Measurements from ENCODE around the gene RIGI. TPM values are rescaled to one million over a fixed set of nuclear protein-coding genes. Genes with fewer than 3 reads are reported as not detected.
"Not testable (repeated sequence)": the region's sequence is repeated elsewhere in the genome, so short reads cannot be mapped to it uniquely, and the experiment has no call there.

Gene RIGI
- total and polyA plus RNA-seq, 9 donors = 4.3 to 7.1 (median 5.2) TPM

DNA sequence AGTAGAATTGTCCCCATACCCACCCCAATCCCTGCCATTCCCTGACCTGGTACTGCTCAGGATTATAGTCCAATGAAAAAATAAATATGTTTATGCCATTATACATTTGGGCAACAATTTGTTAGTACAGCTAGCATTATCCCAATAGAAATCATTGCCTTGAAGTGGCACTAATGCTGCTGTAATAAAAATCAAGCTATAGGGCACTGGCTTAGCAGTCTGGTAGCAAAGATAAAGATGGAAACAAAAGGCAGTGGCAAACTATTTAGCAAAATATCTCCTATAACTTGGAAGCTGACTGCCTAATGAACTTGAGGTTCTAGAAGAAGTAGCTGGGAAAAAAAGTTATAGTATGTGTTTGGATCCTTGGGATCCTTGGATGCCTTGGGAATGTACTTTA lies 28.6 kb upstream of the RIGI start:
- no peak for DNase-seq
- peaks cover 7% of the 10 kb centered on the region for H3K36me3 ChIP-seq (ENCODE audit: control insufficient read depth, insufficient read depth, low read length)

DNA sequence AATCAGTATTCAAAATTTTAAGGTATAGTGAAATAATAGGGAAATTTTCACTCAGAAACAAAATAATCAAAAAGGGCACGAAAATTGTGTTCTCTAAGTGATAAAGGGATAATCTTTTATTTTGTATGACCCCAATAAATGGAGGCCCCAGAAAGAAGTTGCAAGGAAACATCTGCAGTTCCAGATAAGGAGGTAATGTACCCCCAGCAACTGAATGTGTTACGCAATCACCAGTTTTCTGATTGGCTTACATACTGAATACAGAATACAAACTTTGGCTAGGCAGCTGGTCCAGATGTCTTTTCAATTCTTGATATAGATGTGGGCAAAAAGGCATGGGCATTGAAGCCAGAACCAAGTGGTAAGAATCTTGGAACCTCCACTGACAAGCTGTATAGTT lies 28.1 kb upstream of the RIGI start:
- no CpG with 5 or more reads among the region's 2 CpGs for WGBS (ENCODE audit: insufficient coverage)
- H3K36me3 ChIP-seq (ENCODE audit: control insufficient read depth, insufficient read depth, low read length) = peaks cover 7% of the 10 kb centered on the region
- DNase-seq = no peak
- H3K4me1 ChIP-seq (ENCODE audit: control insufficient read depth, insufficient read depth, low read length) = peaks cover 6% of the 10 kb centered on the region
- H3K4me3 ChIP-seq (ENCODE audit: low read length) = no peak overlapping the region
- H3K27ac ChIP-seq (ENCODE audit: low read length) = no peak overlapping the region
- no peaks in the 10 kb centered on the region for H3K9me3 ChIP-seq (replicated peaks; ENCODE audit: control insufficient read depth, low read depth, low read length)
- no peaks in the 10 kb centered on the region for H3K27me3 ChIP-seq (ENCODE audit: control insufficient read depth, insufficient read depth, low read length)

More for the DNA sequence above, 28.6 kb upstream of the RIGI start:
- peaks cover 6% of the 10 kb centered on the region for H3K4me1 ChIP-seq (ENCODE audit: control insufficient read depth, insufficient read depth, low read length)
- H3K27ac ChIP-seq (ENCODE audit: low read length) = no peak overlapping the region
- no peaks in the 10 kb centered on the region for H3K27me3 ChIP-seq (ENCODE audit: control insufficient read depth, insufficient read depth, low read length)
- H3K4me3 ChIP-seq (ENCODE audit: low read length) = no peak overlapping the region
- H3K9me3 ChIP-seq (replicated peaks; ENCODE audit: control insufficient read depth, low read depth, low read length) = no peaks in the 10 kb centered on the region

DNA sequence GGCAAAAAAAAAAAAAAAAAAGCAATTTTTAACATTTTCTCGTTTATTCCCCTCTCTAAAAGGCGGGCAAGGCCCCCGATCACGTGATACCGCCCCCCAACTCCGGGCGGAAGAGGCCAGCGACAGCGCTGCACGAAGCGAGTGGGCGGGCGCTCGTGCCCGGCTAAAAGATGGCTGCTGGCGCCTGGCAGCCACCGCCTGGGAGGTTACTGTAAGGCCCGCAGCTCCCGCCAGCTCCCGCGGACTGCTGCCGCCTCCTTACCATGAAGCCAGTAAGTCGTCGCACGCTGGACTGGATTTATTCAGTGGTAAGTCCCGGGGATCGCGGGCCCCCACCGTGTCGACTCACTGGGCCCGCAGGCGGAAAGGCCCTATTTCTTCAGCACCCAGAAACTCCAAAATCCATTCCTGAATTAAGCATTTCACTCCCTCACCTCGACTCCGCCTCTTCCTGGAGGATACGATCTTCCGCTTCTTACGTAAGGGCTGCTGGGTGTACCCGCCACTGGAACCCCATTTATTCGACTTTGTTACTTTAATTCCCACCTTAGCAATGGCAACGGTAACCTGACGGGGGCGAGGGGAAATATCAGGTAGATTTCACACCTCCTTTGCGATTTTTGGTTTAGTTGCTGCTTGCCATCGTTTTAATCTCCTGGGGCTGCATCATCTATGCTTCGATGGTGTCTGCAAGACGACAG lies 26.3 kb upstream of the RIGI start, which contains the start of the genes SMIM27 and TOPORS:
Gene SMIM27, plus strand, starts transcription at position 156 of the 701 bp plus-strand sequence. Its CDS starts 108 bp downstream, at position 264.
Gene TOPORS, minus strand, starts transcription at position 415 of the 701 bp plus-strand sequence. Its CDS starts 150 bp downstream, at position 265.
- peak; percentile 98 for DNase-seq
- no peaks in the 10 kb centered on the region for H3K9me3 ChIP-seq (replicated peaks; ENCODE audit: control insufficient read depth, low read depth, low read length)
- peaks cover 4% of the 10 kb centered on the region for H3K36me3 ChIP-seq (ENCODE audit: control insufficient read depth, insufficient read depth, low read length)
- peaks cover 6% of the 10 kb centered on the region for H3K4me1 ChIP-seq (ENCODE audit: control insufficient read depth, insufficient read depth, low read length)
- under 1% methylated on average over 36 of the region's 46 CpGs for WGBS (ENCODE audit: insufficient coverage)
- no peaks in the 10 kb centered on the region for H3K27me3 ChIP-seq (ENCODE audit: control insufficient read depth, insufficient read depth, low read length)
- peak within 1 kb of the TSS; percentile 86 for H3K4me3 ChIP-seq (ENCODE audit: low read length)
- H3K27ac ChIP-seq (ENCODE audit: low read length) = peak within 1 kb of the TSS; percentile 100

DNA sequence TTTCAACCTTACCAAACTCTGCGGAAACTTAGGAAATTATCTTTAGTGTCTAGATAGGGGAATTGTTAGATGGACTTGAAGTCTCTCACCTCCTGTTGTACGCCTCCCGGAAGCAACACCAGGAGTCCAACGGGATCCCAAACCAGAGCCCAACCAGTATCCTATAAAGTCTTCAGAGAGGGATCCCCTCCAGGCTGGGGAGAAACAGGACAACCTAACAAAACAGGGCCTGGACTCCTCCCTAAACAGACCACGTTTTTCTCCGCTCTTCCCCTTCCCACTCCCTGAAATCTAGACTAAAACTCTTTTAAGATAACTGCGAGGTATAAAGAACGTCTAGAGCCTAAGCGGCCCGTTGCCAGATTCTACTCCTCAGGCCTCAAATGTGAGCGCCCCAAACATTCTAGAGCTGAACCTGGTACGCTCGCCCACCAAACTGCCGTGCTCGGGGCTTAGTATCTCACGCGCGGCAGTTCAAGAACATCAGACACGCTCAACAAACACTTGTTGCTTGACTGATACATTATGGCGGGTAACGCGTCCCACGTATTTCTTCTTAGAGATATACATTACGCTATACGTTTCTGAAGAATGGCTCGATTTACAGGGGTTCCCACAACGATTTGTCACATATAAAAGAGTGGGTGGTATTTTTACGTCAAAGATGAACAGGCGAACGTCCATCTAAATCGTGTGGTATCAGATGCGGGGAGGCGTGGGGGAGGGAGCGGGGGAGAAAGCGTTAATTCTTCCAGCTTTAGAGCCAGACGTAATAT lies 25.5 kb upstream of the RIGI start:
- Histone ChIP-seq H3K9me3 (replicated peaks; ENCODE audit: control insufficient read depth, low read depth, low read length) (no peaks in the 10 kb centered on the region), H3K4me1 (ENCODE audit: control insufficient read depth, insufficient read depth, low read length) (peaks cover 6% of the 10 kb centered on the region), H3K27ac (ENCODE audit: low read length) (peak overlapping the region; percentile 100), H3K36me3 (ENCODE audit: control insufficient read depth, insufficient read depth, low read length) (peaks cover 4% of the 10 kb centered on the region), H3K4me3 (ENCODE audit: low read length) (peak overlapping the region; percentile 86), H3K27me3 (ENCODE audit: control insufficient read depth, insufficient read depth, low read length) (no peaks in the 10 kb centered on the region)
- peak; percentile 82 for DNase-seq
- 0% methylated on average over 16 of the region's 36 CpGs for WGBS (ENCODE audit: insufficient coverage)

DNA sequence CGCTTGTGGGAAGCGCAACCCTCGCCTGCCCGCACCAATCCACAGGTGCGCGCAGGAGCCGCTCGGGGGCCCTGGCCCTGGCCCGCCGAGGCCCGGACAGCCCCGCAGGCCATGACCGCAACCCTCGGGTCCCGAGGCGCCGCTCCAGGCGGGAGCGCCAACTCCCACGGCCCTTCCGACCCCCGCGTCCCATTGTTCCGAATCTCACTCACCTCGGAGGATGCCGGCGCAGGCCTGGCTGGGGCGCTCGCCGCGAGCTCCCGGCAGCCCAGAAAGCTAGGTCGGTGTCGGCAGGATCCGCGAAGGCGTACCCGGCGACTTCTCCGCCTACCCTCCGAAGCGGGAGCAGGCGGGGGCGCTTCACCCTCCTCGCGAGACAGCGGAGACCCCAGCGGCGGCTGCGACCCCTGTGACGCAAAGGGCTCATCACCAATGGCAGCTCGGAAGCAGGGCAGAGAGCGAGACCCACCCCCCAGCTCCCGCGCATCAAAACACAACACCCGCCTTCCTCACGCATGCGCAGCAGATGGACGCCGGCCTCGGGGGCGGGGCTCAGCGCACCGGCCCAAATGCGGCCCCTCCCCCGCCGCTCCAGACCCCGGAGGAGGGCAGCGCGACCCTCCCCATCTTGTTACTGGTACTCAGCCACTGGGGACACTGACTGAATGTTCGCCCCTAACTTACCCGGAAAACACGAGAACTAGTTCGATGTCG lies 24.7 kb upstream of the RIGI start:
- WGBS (ENCODE audit: insufficient coverage) = under 1% methylated on average over 70 of the region's 75 CpGs
- Histone ChIP-seq H3K36me3 (ENCODE audit: control insufficient read depth, insufficient read depth, low read length) (peaks cover 1% of the 10 kb centered on the region), H3K27ac (ENCODE audit: low read length) (peak overlapping the region; percentile 100), H3K27me3 (ENCODE audit: control insufficient read depth, insufficient read depth, low read length) (no peaks in the 10 kb centered on the region), H3K9me3 (replicated peaks; ENCODE audit: control insufficient read depth, low read depth, low read length) (no peaks in the 10 kb centered on the region), H3K4me3 (ENCODE audit: low read length) (peak overlapping the region; percentile 86), H3K4me1 (ENCODE audit: control insufficient read depth, insufficient read depth, low read length) (peaks cover 6% of the 10 kb centered on the region)
- peak; percentile 98 for DNase-seq

DNA sequence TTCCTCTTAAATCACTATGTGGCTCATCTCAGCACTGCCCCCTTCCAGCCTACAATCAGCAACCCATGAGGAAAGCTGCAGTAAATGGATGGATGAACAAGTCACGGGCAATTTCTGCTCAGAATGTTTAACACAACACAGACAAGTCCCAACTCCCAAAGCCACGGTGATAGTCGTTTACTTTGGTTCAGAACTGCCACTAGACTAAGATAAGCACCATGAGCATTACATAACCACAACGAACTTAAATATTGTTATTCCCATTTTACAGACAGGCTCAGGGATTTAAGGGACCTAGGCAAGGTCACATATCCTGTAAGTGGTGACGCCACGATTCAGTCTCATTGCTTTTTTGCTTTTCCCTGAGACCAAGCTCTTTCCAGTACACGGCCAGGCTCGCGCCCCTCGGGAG lies 24.2 kb upstream of the RIGI start:
- Histone ChIP-seq H3K27me3 (ENCODE audit: control insufficient read depth, insufficient read depth, low read length) (no peaks in the 10 kb centered on the region), H3K4me3 (ENCODE audit: low read length) (peak overlapping the region; percentile 86), H3K36me3 (ENCODE audit: control insufficient read depth, insufficient read depth, low read length) (no peaks in the 10 kb centered on the region), H3K9me3 (replicated peaks; ENCODE audit: control insufficient read depth, low read depth, low read length) (no peaks in the 10 kb centered on the region), H3K27ac (ENCODE audit: low read length) (peak overlapping the region; percentile 100), H3K4me1 (ENCODE audit: control insufficient read depth, insufficient read depth, low read length) (peaks cover 6% of the 10 kb centered on the region)
- peak; percentile 55 for DNase-seq
- WGBS (ENCODE audit: insufficient coverage) = 0% methylated on average over 7 of the region's 10 CpGs

DNA sequence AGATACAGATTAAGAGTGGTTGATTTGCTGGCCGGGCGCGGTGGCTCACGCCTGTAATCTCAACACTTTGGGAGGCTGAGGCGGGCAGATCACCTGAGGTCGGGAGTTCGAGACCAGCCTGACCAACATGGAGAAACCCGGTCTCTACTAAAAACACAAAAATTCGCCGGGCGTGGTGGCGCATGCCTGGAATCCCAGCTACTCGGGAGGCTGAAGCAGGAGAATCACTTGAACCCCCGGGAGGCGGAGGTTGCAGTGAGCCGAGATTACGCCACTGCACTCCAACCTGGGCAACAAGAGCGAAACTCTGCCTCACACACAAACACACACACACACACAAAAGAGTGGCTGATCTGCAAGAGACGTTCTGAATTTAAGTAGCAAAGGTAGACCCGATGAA lies 22.2 kb upstream of the RIGI start:
- H3K9me3 ChIP-seq (replicated peaks; ENCODE audit: control insufficient read depth, low read depth, low read length); H3K4me1 ChIP-seq (ENCODE audit: control insufficient read depth, insufficient read depth, low read length); DNase-seq; H3K27ac ChIP-seq (ENCODE audit: low read length); H3K36me3 ChIP-seq (ENCODE audit: control insufficient read depth, insufficient read depth, low read length); H3K4me3 ChIP-seq (ENCODE audit: low read length); H3K27me3 ChIP-seq (ENCODE audit: control insufficient read depth, insufficient read depth, low read length): not testable (repeated sequence)
- 95% methylated on average over 17 of the region's 20 CpGs for WGBS (ENCODE audit: insufficient coverage)

DNA sequence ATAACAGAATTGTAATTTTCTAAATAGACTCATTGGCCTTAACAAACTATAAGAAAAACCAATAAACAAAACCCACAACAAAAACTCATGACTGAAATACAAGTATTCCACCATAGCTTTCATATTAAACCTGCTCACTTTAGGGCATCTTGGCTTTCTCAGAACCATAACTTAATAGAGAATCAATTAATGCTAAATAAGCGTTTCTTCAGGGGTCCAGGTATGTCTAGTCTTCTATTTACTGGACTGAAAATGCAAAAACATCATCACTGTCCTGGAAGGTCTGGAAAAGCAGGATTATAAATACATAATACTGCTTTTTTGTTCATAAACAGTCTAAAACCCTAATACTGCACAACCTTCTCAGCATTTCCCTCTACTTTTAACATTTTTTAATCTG lies 19.9 kb upstream of the RIGI start:
- H3K4me1 ChIP-seq (ENCODE audit: control insufficient read depth, insufficient read depth, low read length) = peaks cover 6% of the 10 kb centered on the region
- no peaks in the 10 kb centered on the region for H3K27me3 ChIP-seq (ENCODE audit: control insufficient read depth, insufficient read depth, low read length)
- no CpG with 5 or more reads among the region's 1 CpG for WGBS (ENCODE audit: insufficient coverage)
- DNase-seq = no peak
- H3K36me3 ChIP-seq (ENCODE audit: control insufficient read depth, insufficient read depth, low read length) = peaks cover 22% of the 10 kb centered on the region
- H3K27ac ChIP-seq (ENCODE audit: low read length) = no peak overlapping the region
- H3K9me3 ChIP-seq (replicated peaks; ENCODE audit: control insufficient read depth, low read depth, low read length) = no peaks in the 10 kb centered on the region
- H3K4me3 ChIP-seq (ENCODE audit: low read length) = no peak overlapping the region

DNA sequence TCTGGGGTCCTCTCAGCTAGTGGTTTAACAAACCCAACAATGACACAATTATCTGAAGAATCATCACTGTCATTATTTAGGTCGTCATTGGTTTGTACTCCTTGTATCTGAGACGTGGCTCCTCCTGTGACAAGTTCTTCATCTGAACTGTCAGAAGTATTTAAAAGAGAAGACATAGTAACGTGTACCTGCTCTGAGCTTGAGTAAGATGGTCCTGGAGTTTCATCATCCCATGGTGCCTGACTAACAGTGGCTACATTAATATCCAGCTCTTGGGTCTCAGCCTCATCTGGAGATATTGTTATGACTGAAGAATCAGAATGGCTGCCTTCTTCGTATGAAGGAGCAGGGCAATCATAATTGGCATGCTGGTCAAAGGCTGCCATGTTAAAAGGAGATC lies 17.1 kb upstream of the RIGI start:
- Histone ChIP-seq H3K36me3 (ENCODE audit: control insufficient read depth, insufficient read depth, low read length) (peaks cover 22% of the 10 kb centered on the region), H3K27me3 (ENCODE audit: control insufficient read depth, insufficient read depth, low read length) (no peaks in the 10 kb centered on the region), H3K4me1 (ENCODE audit: control insufficient read depth, insufficient read depth, low read length) (no peaks in the 10 kb centered on the region), H3K4me3 (ENCODE audit: low read length) (no peak overlapping the region), H3K27ac (ENCODE audit: low read length) (no peak overlapping the region), H3K9me3 (replicated peaks; ENCODE audit: control insufficient read depth, low read depth, low read length) (no peaks in the 10 kb centered on the region)
- WGBS (ENCODE audit: insufficient coverage) = 100% methylated on average over 1 of the region's 4 CpGs
- DNase-seq = no peak

DNA sequence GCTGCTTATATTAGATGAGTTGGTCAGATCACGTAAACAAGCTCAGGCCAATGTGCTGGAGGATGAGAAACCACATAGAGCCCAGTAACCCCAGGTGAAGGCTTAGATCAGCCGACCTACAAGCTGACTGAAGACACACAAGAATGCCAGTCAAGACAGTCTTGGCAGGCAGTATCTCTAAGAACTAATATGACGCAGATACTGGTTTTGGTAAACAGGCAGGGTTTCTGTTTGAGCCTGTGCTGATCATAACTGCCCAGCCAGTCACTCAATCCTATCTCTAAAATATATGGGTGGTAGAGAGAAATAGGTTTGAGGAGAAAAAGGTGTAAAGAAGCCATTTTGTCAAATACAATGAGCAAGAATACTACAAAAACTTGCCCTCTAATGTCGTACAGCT lies 7.8 kb upstream of the RIGI start:
- no peaks in the 10 kb centered on the region for H3K36me3 ChIP-seq (ENCODE audit: control insufficient read depth, insufficient read depth, low read length)
- H3K4me3 ChIP-seq (ENCODE audit: low read length) = no peak overlapping the region
- no peaks in the 10 kb centered on the region for H3K27me3 ChIP-seq (ENCODE audit: control insufficient read depth, insufficient read depth, low read length)
- H3K9me3 ChIP-seq (replicated peaks; ENCODE audit: control insufficient read depth, low read depth, low read length) = peaks cover 2% of the 10 kb centered on the region
- no peaks in the 10 kb centered on the region for H3K4me1 ChIP-seq (ENCODE audit: control insufficient read depth, insufficient read depth, low read length)
- DNase-seq = no peak
- no peak overlapping the region for H3K27ac ChIP-seq (ENCODE audit: low read length)
- 98% methylated on average over 4 of the region's 4 CpGs for WGBS (ENCODE audit: insufficient coverage)

Data from muscle of leg (tissue), 11 donors.